ENCODE data around the gene ABI2.

ABI2 gene

GRCh38 chr2:203480623-203481022 lies 152.4 kb downstream of the ABI2 start:
- H3K27ac ChIP-seq (ENCODE audit: extremely low read depth, low read depth, low read length) = no peak overlapping the region
- TF ChIP-seq SP7 (tag by site-specific recombination; IDR thresholded peaks at IDR 0.05) = no peak
- POLR2A ChIA-PET = no interaction called here
- no peak overlapping the region for H3K4me3 ChIP-seq (ENCODE audit: low read depth, low read length)
- H3K36me3 ChIP-seq (ENCODE audit: control insufficient read depth in 2 of 2, insufficient read depth in 1 of 2, low read length in 2 of 2) = no peaks in the 10 kb centered on the region; a peak in 1 of 3 replicates
- CTCF ChIA-PET = interaction anchor here (0.6 to 1.3 kb wide), 3 partner anchors 26 to 335 kb away, joined by 3 to 4 read pairs (median 3); no protein-coding TSS in a partner anchor
- no peaks in the 10 kb centered on the region for H3K9me3 ChIP-seq (ENCODE audit: control insufficient read depth, insufficient read depth, low read depth, low read length)
- no peaks in the 10 kb centered on the region for H3K4me1 ChIP-seq (ENCODE audit: control insufficient read depth, insufficient read depth, low read length)

- Histone ChIP-seq H3K9me3 (ENCODE audit: control insufficient read depth, insufficient read depth, low read depth, low read length) (no peaks in the 10 kb centered on the region), H3K27ac (ENCODE audit: extremely low read depth, low read depth, low read length) (no peak overlapping the region), H3K4me1 (ENCODE audit: control insufficient read depth, insufficient read depth, low read length) (no peaks in the 10 kb centered on the region), H3K4me3 (ENCODE audit: low read depth, low read length) (no peak overlapping the region), H3K36me3 (ENCODE audit: control insufficient read depth in 2 of 2, insufficient read depth in 1 of 2, low read length in 2 of 2) (peaks cover 0 to 8% of the 10 kb centered on the region in 2 experiments; a peak in 2 of 3 replicates)
- ChIA-PET POLR2A (no interaction called here), CTCF (interaction anchor here (0.6 to 1.2 kb wide), 7 partner anchors 14 to 333 kb away, joined by 3 to 7 read pairs (median 3); no protein-coding TSS in a partner anchor)
- TF ChIP-seq ZNF214 (tag by site-specific recombination; IDR thresholded peaks at IDR 0.05; ENCODE audit: borderline replicate concordance) (no peak), ZNF654 (tag by site-specific recombination; IDR thresholded peaks at IDR 0.05; ENCODE audit: low read depth) (peak; percentile 34; the same call in 1 of the 2 replicates), ZNF394 (tag by site-specific recombination; IDR thresholded peaks at IDR 0.05; ENCODE audit: borderline replicate concordance) (no peak), PBX3 (CRISPR knock-in tag; IDR thresholded peaks at IDR 0.05) (no peak), CTCF (tag by site-specific recombination; IDR thresholded peaks at IDR 0.05) (peak; percentile 68)
Observed at GRCh38 chr2:203484266-203485112, 156.3 kb downstream of the ABI2 start.

GRCh38 chr2:203489531-203489930 lies 161.3 kb downstream of the ABI2 start:
- POLR2A ChIA-PET = no interaction called here
- Histone ChIP-seq H3K27ac (ENCODE audit: extremely low read depth, low read depth, low read length) (no peak overlapping the region), H3K4me1 (ENCODE audit: control insufficient read depth, insufficient read depth, low read length) (no peaks in the 10 kb centered on the region), H3K4me3 (ENCODE audit: low read depth, low read length) (no peak overlapping the region), H3K36me3 (ENCODE audit: control insufficient read depth in 2 of 2, insufficient read depth in 1 of 2, low read length in 2 of 2) (peaks cover 0 to 20% of the 10 kb centered on the region in 2 experiments; a peak in 2 of 3 replicates), H3K9me3 (ENCODE audit: control insufficient read depth, insufficient read depth, low read depth, low read length) (no peaks in the 10 kb centered on the region)
- CTCF ChIA-PET = interaction anchor here (0.6 kb wide), 1 partner anchor 115 kb away, joined by 3 read pairs; no protein-coding TSS in a partner anchor
- TF ChIP-seq ATF2 (tag by site-specific recombination; IDR thresholded peaks at IDR 0.05; ENCODE audit: low read depth) = no peak
- no peak for TF ChIP-seq TSHZ1 (tag by site-specific recombination; IDR thresholded peaks at IDR 0.05; ENCODE audit: borderline replicate concordance)
- no peak for TF ChIP-seq ZNF157 (tag by site-specific recombination; IDR thresholded peaks at IDR 0.05)
- no peak for TF ChIP-seq ZNF10 (tag by site-specific recombination; IDR thresholded peaks at IDR 0.05)
- no peak for TF ChIP-seq ZBTB44 (tag by site-specific recombination; IDR thresholded peaks at IDR 0.05)
- TF ChIP-seq ZFP69B (tag by site-specific recombination; IDR thresholded peaks at IDR 0.05) = no peak
- no peak for TF ChIP-seq ZNF280C (tag by site-specific recombination; IDR thresholded peaks at IDR 0.05)
